ENCODE data around the gene CLSTN2. TPM values are rescaled to one million over a fixed set of nuclear protein-coding genes. Genes with fewer than 3 reads are reported as not detected.

The CLSTN2 gene
- polyA plus RNA-seq, 3 donors = not detected

DNA sequence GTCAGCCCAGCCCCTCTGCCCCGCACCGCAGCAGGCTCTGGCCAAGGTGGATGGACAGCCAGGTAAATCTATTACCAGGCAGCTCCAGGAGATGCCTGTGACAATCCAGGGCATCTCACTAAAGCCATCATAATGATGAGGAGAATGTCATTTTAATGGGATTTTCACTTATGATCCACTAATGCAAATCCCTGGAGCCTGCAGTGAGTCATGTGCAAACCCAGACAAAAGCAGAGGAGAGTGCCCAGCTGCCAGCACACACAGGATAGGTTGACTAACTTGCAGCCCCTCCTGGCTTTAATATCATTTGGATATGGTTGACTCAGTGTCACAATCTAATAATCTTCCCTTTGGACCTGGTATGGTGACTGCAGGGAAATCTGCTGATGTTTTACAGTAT is 536.0 kb downstream of the CLSTN2 start:
- Histone ChIP-seq H2AFZ (ENCODE audit: insufficient read depth, low read depth, low read length, poor library complexity, severe bottlenecking) (no peak overlapping the region), H3K4me3 (replicated peaks in 1 of 3; ENCODE audit: low read depth in 2 of 3, low read length in 3 of 3) (no peak overlapping the region), H3K27me3 (ENCODE audit: control insufficient read depth in 2 of 2, insufficient read depth in 2 of 2, low read length in 2 of 2) (no peaks in the 10 kb centered on the region), H3K4me2 (replicated peaks; ENCODE audit: extremely low read depth, low read length, poor library complexity, severe bottlenecking) (no peak overlapping the region), H3K36me3 (replicated peaks in 1 of 2; ENCODE audit: control insufficient read depth in 1 of 2, insufficient read depth in 2 of 2, low read length in 2 of 2) (no peaks in the 10 kb centered on the region), H3K9me3 (replicated peaks in 1 of 2; ENCODE audit: control insufficient read depth in 1 of 2, insufficient read depth in 1 of 2, low read length in 2 of 2) (no peaks in the 10 kb centered on the region), H4K20me1 (ENCODE audit: insufficient read depth, low read length) (no peaks in the 10 kb centered on the region), H3K4me1 (ENCODE audit: control insufficient read depth in 1 of 2, insufficient read depth in 2 of 2, low read length in 2 of 2) (no peaks in the 10 kb centered on the region), H3K27ac (ENCODE audit: low read depth in 1 of 2, low read length in 2 of 2) (no peak overlapping the region), H3K79me2 (ENCODE audit: insufficient read depth, low read length) (no peaks in the 10 kb centered on the region), H3K9ac (ENCODE audit: insufficient read depth, low read length, poor library complexity, severe bottlenecking) (no peak overlapping the region)
- no peak overlapping the region for H3K27ac Mint-ChIP-seq
- no peak for DNase-seq
- intact Hi-C loops (cut with micrococcal nuclease) = no loop called here
- TF ChIP-seq, protein P1, sequence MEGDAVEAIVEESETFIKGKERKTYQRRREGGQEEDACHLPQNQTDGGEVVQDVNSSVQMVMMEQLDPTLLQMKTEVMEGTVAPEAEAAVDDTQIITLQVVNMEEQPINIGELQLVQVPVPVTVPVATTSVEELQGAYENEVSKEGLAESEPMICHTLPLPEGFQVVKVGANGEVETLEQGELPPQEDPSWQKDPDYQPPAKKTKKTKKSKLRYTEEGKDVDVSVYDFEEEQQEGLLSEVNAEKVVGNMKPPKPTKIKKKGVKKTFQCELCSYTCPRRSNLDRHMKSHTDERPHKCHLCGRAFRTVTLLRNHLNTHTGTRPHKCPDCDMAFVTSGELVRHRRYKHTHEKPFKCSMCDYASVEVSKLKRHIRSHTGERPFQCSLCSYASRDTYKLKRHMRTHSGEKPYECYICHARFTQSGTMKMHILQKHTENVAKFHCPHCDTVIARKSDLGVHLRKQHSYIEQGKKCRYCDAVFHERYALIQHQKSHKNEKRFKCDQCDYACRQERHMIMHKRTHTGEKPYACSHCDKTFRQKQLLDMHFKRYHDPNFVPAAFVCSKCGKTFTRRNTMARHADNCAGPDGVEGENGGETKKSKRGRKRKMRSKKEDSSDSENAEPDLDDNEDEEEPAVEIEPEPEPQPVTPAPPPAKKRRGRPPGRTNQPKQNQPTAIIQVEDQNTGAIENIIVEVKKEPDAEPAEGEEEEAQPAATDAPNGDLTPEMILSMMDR (IDR thresholded peaks at IDR 0.05) = no peak
- peaks cover 0 to 5% (median 2%) of the 10 kb centered on the region in 7 donors for H3K9me3 Mint-ChIP-seq
- H3K36me3 Mint-ChIP-seq = no peaks in the 10 kb centered on the region
- no peaks in the 10 kb centered on the region for H3K4me1 Mint-ChIP-seq
- H3K4me3 Mint-ChIP-seq = no peak overlapping the region
- WGBS (ENCODE audit: insufficient coverage) = 100% methylated on average over 2 of the region's 2 CpGs
- peaks cover 0 to 4% (median 0%) of the 10 kb centered on the region in 3 donors for H3K27me3 Mint-ChIP-seq (ENCODE audit: low read depth in 3 of 3)

DNA sequence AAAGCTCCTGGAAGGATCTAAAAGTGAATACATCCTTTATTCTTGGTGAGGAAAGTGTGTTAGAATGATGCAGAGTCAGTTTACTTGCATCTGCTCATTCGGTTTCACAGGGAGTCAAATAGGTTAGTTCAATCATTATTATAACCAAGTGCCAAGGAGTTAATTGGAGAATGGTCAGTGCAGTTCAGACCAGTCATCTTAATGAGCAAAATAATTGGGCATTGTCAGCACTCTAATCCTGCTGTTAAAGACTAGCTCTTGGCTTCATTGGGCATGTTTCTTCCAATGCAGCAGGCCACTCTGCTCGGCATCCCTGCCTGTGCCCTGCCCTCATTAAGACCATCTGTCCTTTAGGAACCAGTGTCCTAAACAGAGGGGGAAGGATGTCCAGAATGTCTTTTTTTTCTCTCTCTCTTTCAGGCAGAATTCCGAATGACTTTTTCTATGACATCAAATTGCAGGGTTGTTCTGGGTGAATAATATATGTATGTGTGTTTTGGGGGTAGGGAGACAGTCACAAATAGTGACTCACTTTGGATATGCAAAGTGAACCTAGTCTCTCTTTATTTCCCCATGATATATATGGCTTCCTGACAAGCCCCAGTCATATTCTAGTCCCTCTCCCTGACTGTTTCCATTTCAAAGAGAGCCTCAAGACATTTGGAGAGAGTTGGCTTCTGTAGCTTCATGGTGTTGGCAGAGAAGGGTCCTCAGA is 537.5 kb downstream of the CLSTN2 start:
- WGBS (ENCODE audit: insufficient coverage) = 67% methylated on average over 1 of the region's 3 CpGs

More for the DNA sequence above, 537.5 kb downstream of the CLSTN2 start:
- H3K4me1 ChIP-seq (ENCODE audit: control insufficient read depth in 1 of 2, insufficient read depth in 2 of 2, low read length in 2 of 2) = no peaks in the 10 kb centered on the region
- no peaks in the 10 kb centered on the region for H4K20me1 ChIP-seq (ENCODE audit: insufficient read depth, low read length)
- H3K27ac ChIP-seq (ENCODE audit: low read depth in 1 of 2, low read length in 2 of 2) = no peak overlapping the region
- no peaks in the 10 kb centered on the region for H3K9me3 ChIP-seq (replicated peaks in 1 of 2; ENCODE audit: control insufficient read depth in 1 of 2, insufficient read depth in 1 of 2, low read length in 2 of 2)
- TF ChIP-seq, protein P1 (IDR thresholded peaks at IDR 0.05) = no peak
- Mint-ChIP-seq H3K4me1 (no peaks in the 10 kb centered on the region), H3K36me3 (no peaks in the 10 kb centered on the region), H3K4me3 (no peak overlapping the region), H3K27me3 (ENCODE audit: low read depth in 3 of 3) (peaks cover 0 to 4% (median 3%) of the 10 kb centered on the region in 3 donors), H3K9me3 (peaks cover 0 to 4% (median 2%) of the 10 kb centered on the region in 7 donors), H3K27ac (no peak overlapping the region)
- H3K27me3 ChIP-seq (ENCODE audit: control insufficient read depth in 2 of 2, insufficient read depth in 2 of 2, low read length in 2 of 2) = no peaks in the 10 kb centered on the region
- H3K36me3 ChIP-seq (replicated peaks in 1 of 2; ENCODE audit: control insufficient read depth in 1 of 2, insufficient read depth in 2 of 2, low read length in 2 of 2) = no peaks in the 10 kb centered on the region
- no peaks in the 10 kb centered on the region for H3K79me2 ChIP-seq (ENCODE audit: insufficient read depth, low read length)
- no peak overlapping the region for H2AFZ ChIP-seq (ENCODE audit: insufficient read depth, low read depth, low read length, poor library complexity, severe bottlenecking)
- no peak overlapping the region for H3K4me2 ChIP-seq (replicated peaks; ENCODE audit: extremely low read depth, low read length, poor library complexity, severe bottlenecking)
- H3K9ac ChIP-seq (ENCODE audit: insufficient read depth, low read length, poor library complexity, severe bottlenecking) = no peak overlapping the region
- H3K4me3 ChIP-seq (replicated peaks in 1 of 3; ENCODE audit: low read depth in 2 of 3, low read length in 3 of 3) = no peak overlapping the region
- intact Hi-C loops (cut with micrococcal nuclease) = no loop called here
- DNase-seq = no peak
